GM10847 (cell line): ENCODE results near the gene RUBCN.
A peak's percentile ranks its signal among the peaks of the same experiment; 100 is the strongest.

Source experiments
- POLR2A ChIP-seq: IDR thresholded peaks from 2 replicates; pipeline ENCODE4 v1.6.1; 2011; ENCODE audit not compliant: insufficient read length; ENCODE audit errors: extremely low read depth

Gene RUBCN

DNA sequence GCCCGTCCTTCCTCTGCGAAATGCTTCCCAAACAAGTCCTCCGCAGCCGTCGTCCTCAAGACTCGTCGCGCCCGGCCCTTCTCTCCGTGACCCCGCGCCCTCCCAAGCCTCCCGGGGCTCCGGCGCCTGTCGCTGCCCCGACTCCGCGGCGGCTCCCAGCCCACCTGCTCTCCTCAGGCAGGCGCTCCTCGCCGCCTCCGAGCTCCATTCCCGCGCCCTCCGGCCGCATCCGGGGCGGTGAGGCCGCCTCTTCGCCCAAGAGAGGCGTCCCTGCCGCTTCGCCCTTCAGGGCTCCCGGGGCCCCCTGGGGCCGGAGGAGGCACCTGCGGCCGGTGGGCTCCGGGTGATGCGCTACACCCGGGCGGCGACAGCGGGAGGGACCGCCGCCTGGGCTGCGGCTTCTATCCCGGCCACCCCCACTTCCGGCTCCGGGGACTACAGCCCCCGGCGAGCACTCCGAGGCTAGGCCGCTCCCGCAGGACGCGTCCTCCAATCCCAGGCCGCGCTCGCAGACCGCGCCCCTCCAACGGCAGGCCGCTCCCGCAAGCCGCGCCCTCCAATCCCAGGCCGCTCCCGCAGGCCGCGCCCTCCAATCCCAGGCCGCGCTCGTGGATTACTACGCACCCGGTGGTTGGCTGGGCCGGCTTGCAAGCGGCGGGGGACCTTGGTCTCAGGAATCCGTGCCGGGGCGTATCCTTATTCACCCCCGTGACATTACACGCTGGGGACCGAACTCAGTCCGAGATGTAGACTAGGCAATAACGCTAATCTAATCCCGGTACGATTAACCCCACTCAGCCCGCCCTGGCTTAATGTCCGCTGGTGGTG lies at the start of gene RUBCN:
Gene RUBCN (minus strand): TSS at position 414 of the 828 bp plus-strand sequence. CDS start 185 bp downstream, at position 229.
- TF ChIP-seq POLR2A, result peak; percentile 62

GRCh38 chr3:197784019-197784585 lies 47.4 kb upstream of the RUBCN start:
- TF ChIP-seq POLR2A, result no peak

DNA sequence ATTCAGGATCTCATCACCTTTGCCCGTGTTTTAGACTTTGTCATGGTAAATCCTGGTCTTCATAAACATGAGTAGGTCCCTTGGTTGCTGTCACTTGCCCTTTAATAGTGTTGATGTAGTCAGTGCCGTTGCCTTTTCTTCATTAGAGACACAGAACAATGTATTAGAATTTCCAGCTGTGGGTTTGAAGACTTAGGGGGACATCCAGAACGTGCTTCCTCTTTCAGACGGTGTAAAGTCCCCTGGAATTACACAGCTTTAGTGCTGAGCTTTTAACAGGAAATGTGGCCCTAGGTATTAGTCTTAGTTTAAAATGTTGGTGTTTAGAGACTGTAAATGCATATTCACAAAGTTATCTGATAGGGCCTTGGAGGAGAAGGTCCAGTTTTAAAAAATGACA lies 45.5 kb upstream of the RUBCN start:
- no peak for TF ChIP-seq POLR2A

GRCh38 chr3:197775317-197775716 lies 38.6 kb upstream of the RUBCN start:
- no peak for TF ChIP-seq POLR2A

DNA sequence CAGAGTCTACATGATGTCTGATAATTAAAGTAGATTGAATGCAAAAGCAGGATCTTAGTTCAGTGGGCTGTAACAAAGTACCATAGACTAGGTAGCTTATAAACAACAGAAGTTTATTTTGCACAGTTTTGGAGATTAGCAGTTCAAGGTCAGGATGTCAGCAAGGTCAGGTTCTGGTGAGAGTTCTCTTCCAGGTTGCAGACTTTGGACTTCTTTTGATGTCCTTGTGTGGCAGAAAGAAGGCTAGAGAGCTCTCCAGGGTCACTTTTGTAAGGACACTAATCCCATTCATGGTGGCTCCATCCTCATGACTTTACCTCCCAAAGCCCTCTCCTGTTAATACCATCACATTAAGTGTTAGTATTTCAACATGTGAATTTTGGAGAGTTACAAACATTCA lies 25.1 kb upstream of the RUBCN start:
- no peak for TF ChIP-seq POLR2A

- no peak for TF ChIP-seq POLR2A
Observed at GRCh38 chr3:197758512-197758911, 21.8 kb upstream of the RUBCN start.

DNA sequence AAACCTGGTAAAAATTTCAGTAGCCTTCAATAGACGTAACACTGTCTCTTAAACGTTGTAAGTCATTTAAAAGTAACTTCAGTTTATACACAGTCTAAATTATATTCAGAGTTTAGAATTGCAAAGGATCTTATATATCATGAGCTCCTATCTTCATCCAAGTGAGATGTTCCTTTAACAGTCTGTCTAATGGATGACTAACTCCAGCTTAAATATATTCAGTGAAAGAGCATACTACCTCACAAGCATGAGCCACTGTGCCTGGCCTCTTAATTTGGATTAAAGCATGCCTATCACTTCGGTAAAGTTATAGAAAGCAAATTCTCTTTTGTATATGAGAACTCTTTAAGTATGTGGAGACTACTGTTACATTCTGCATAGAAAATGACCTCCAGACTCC lies 20.0 kb upstream of the RUBCN start:
- TF ChIP-seq POLR2A, result no peak

DNA sequence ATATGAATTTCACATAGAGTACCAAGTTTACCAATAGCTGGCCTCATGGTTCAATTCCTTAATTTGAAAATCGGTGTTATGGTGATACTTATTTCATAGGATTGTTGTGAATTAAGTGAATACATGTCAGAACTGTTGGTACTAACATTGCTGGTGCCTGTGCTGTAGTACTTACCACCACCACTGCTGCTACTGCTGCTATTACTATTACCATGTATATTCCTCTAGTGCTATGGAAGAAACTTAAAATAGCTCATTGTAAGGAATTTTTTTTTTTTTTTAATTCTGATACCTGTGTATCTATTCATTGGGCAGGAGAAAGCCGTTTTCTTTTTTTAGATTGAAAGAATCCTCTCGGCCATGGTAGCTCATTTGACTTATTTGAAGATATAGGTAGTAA lies 16.6 kb upstream of the RUBCN start:
- no peak for TF ChIP-seq POLR2A

DNA sequence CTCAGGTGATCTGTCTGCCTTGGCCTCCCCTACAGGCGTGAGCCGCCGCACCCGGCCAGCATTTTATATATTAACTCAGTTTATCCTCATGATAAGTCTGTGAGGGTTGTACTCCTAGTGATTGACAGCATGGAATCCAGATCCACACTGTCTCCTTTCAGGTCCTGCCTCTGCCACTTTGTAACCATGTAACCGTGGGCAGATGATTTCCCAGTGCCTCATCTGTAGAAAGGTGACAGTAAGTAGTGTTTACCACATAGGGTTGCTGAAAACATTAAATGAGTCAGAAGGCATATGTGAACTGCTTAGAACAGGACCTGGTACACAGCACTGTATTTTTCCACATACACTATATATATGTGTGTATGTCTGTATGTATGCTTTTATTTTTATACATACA lies 15.4 kb upstream of the RUBCN start:
- no peak for TF ChIP-seq POLR2A

DNA sequence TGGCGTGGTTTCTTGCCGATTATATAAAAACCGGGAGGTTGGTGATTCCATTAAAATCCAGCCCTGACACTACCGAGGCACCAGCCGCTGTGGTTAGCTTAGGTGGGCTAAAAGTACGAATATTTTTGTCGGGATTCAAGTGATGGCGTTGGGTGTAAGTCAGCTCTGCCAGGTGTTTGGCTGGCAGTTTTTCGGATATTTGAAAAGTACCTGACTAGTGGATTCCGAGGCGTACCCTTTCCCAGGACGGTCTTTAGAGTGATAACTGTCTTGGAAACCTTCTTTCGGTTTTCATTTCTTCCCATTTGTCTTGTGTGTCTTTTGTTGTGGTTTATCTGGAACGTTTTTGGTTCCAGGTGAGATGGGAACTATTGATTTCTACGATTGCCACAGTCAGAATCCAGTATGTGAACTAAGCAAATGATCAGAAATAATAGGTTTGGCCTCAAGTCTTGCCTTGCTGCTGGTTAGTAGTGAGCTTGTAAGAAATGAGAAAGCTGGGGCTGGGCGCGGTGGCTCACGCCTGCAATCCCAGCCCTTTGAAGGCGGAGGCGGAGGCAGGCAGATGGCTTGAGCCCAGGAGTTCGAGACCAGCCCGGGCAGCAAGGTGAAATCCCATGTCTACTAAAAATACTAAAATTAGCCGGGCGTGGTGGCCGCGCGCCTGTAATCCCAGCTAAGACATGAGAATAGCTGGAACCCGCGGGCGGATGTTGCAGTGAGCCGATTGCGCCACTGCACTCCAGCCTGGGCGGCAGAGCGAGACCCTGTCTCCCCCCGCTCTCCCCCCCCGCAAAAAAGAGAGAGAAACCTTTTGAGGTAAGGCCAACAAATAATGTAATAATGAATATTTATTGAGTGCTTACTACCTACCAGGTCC lies 14.4 kb upstream of the RUBCN start:
- no peak for TF ChIP-seq POLR2A

DNA sequence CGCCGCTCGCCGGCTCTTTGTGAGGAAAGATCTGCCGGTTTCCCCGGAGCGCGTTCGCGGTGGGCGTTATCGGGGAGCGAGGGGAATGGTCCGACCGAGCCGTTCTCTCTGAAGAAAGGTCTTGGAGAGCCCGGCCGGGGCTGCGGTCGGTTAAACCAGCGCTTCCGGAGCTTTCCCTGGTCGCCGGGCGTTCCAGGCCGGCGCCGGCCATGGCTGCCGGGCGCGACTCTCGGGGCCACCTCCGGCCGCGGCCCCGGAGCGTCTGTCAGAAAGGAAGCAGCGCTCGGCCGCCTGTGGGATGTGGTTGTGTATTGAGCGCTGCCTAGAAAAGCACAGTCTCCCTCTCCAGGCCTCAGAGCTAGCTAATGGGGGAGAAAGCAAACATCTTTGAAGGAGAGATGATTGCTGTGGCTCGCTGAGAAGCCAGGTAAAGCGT lies 13.7 kb upstream of the RUBCN start:
- no peak for TF ChIP-seq POLR2A

DNA sequence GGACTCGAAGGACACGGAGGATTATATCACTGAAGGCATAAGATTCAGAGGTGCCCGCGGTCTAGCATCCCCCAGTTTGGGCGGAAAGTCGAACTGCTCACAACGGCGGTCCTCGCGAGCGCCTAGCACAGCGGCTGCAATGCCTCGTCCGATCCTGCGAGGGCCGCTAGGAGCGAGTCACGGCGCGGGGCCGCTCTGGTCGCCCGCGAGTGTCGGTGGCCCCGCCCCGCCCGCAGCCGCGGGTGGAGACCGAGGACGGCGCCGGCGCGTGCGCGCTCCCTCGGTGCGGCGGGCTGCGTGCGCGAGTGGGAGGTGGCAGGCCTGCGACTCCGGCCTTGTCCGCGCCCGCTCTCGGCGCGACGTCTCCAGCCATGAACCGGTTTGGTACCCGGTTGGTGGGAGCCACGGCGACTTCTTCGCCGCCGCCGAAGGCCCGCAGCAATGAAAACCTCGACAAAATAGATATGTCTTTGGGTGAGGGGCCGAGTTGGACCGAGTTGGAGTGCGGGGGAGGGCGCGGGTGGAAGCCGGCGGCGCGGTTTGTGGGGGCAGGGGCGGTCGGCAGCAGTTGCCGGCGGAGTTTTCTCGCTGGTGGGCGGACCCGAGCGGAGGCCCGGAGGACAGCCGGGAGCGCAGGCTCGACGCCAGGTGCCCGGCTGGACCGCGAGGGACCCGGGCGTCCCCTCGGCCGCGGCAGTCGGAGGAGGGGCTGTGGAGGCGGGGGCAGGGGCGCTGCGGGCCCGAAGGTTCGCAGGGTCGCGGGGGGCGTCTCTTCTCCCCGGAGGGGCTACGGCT lies 13.1 kb upstream of the RUBCN start, which contains the start of gene FYTTD1:
Gene FYTTD1 (plus strand): TSS at position 283 of the 795 bp plus-strand sequence. CDS start 89 bp downstream, at position 372.
- TF ChIP-seq POLR2A, result no peak

GRCh38 chr3:197749315-197749600 lies 12.6 kb upstream of the RUBCN start:
- no peak for TF ChIP-seq POLR2A

GRCh38 chr3:197748597-197749314 lies 12.1 kb upstream of the RUBCN start:
- no peak for TF ChIP-seq POLR2A
